ENCODE data around the gene RTRAF. TPM values are rescaled to one million over a fixed set of nuclear protein-coding genes. Genes with fewer than 3 reads are reported as not detected.

RTRAF gene
- total and polyA plus RNA-seq, 2 donors (not counting 1 experiment from before 2014, with no cell fraction given): 34.7 to 91.1 TPM

- Mint-ChIP-seq H3K4me3 (no peak overlapping the region), H3K4me1 (peaks cover 7% of the 10 kb centered on the region), H3K27me3 (peaks cover 4% of the 10 kb centered on the region), H3K9me3 (ENCODE audit: insufficient read depth) (no peaks in the 10 kb centered on the region), H3K27ac (no peak overlapping the region)
- Histone ChIP-seq H2AFZ (ENCODE audit: insufficient read depth, low read depth, low read length, poor library complexity, severe bottlenecking) (no peak overlapping the region), H3K4me2 (replicated peaks; ENCODE audit: low read depth, low read length, poor library complexity, severe bottlenecking) (no peak overlapping the region), H3K27me3 (replicated peaks in 1 of 4; ENCODE audit: control extremely low read depth in 1 of 4, control insufficient read depth in 3 of 4, insufficient read depth in 4 of 4, low read length in 3 of 4) (peaks cover 0 to 2% (median 0%) of the 10 kb centered on the region in 4 experiments), H3K4me3 (ENCODE audit: control extremely low read depth in 1 of 5, extremely low read depth in 1 of 5, insufficient read depth in 1 of 5, low read depth in 2 of 5, low read length in 4 of 5) (no peak overlapping the region), H3K9me3 (ENCODE audit: control extremely low read depth in 1 of 3, control insufficient read depth in 2 of 3, insufficient read depth in 1 of 3, low read length in 2 of 3) (peaks cover 0 to 6% (median 0%) of the 10 kb centered on the region in 3 donors), H4K20me1 (ENCODE audit: control insufficient read depth, insufficient read depth, low read length, poor library complexity, severe bottlenecking) (no peaks in the 10 kb centered on the region), H3K9ac (ENCODE audit: low read length) (no peak overlapping the region), H3K36me3 (replicated peaks in 1 of 2; ENCODE audit: control extremely low read depth in 1 of 2, control insufficient read depth in 1 of 2, extremely low read depth in 1 of 2, insufficient read depth in 2 of 2, low read length in 1 of 2) (no peaks in the 10 kb centered on the region), H3K27ac (ENCODE audit: low read length in 2 of 2) (no peak overlapping the region), H3K4me1 (ENCODE audit: control insufficient read depth in 2 of 2, insufficient read depth in 2 of 2, low read length in 2 of 2) (peaks cover 3 to 6% of the 10 kb centered on the region in 2 donors), H3K79me2 (ENCODE audit: control insufficient read depth, insufficient read depth, low read length) (no peaks in the 10 kb centered on the region)
- WGBS (ENCODE audit: insufficient coverage): 98% methylated on average over 5 of the region's 8 CpGs
- DNase-seq: no peak
- POLR2A ChIA-PET: no interaction called here
- CTCF ChIA-PET: no interaction called here
- no peak for TF ChIP-seq CTCF (IDR thresholded peaks at IDR 0.05)
- no peak for TF ChIP-seq EZH2 (IDR thresholded peaks at IDR 0.05; ENCODE audit: borderline replicate concordance, insufficient read depth, low read depth, low read length, poor library complexity, severe bottlenecking)
- ATAC-seq (ENCODE audit: low read depth): no peak
- intact Hi-C loops (cut with micrococcal nuclease): no loop called here
Measured at GRCh38 chr14:52018970-52019369, 29.6 kb downstream of the RTRAF start.

GRCh38 chr14:52020161-52020714, 30.9 kb downstream of the RTRAF start:
- intact Hi-C loops (cut with micrococcal nuclease): no loop called here
- Histone ChIP-seq H2AFZ (ENCODE audit: insufficient read depth, low read depth, low read length, poor library complexity, severe bottlenecking) (no peak overlapping the region), H3K27me3 (replicated peaks in 1 of 4; ENCODE audit: control extremely low read depth in 1 of 4, control insufficient read depth in 3 of 4, insufficient read depth in 4 of 4, low read length in 3 of 4) (peaks cover 0 to 2% (median 0%) of the 10 kb centered on the region in 4 experiments), H3K4me1 (ENCODE audit: control insufficient read depth in 2 of 2, insufficient read depth in 2 of 2, low read length in 2 of 2) (peaks cover 3 to 6% of the 10 kb centered on the region in 2 donors), H3K9ac (ENCODE audit: low read length) (no peak overlapping the region), H3K4me3 (ENCODE audit: control extremely low read depth in 1 of 5, extremely low read depth in 1 of 5, insufficient read depth in 1 of 5, low read depth in 2 of 5, low read length in 4 of 5) (no peak overlapping the region), H3K79me2 (ENCODE audit: control insufficient read depth, insufficient read depth, low read length) (no peaks in the 10 kb centered on the region), H3K9me3 (ENCODE audit: control extremely low read depth in 1 of 3, control insufficient read depth in 2 of 3, insufficient read depth in 1 of 3, low read length in 2 of 3) (peaks cover 0 to 9% (median 0%) of the 10 kb centered on the region in 3 donors), H3K4me2 (replicated peaks; ENCODE audit: low read depth, low read length, poor library complexity, severe bottlenecking) (no peak overlapping the region), H3K36me3 (replicated peaks in 1 of 2; ENCODE audit: control extremely low read depth in 1 of 2, control insufficient read depth in 1 of 2, extremely low read depth in 1 of 2, insufficient read depth in 2 of 2, low read length in 1 of 2) (no peaks in the 10 kb centered on the region), H3K27ac (ENCODE audit: low read length in 2 of 2) (no peak overlapping the region), H4K20me1 (ENCODE audit: control insufficient read depth, insufficient read depth, low read length, poor library complexity, severe bottlenecking) (no peaks in the 10 kb centered on the region)
- 60% methylated on average over 1 of the region's 5 CpGs for WGBS (ENCODE audit: insufficient coverage)
- ATAC-seq (ENCODE audit: low read depth) (no peak), DNase-seq (no peak)
- H3K4me1 Mint-ChIP-seq: peaks cover 7% of the 10 kb centered on the region
- no peak overlapping the region for H3K4me3 Mint-ChIP-seq
- POLR2A ChIA-PET: no interaction called here
- no peaks in the 10 kb centered on the region for H3K9me3 Mint-ChIP-seq (ENCODE audit: insufficient read depth)
- H3K27me3 Mint-ChIP-seq: peaks cover 4% of the 10 kb centered on the region
- TF ChIP-seq CTCF (IDR thresholded peaks at IDR 0.05): no peak
- TF ChIP-seq EZH2 (IDR thresholded peaks at IDR 0.05; ENCODE audit: borderline replicate concordance, insufficient read depth, low read depth, low read length, poor library complexity, severe bottlenecking): no peak
- H3K27ac Mint-ChIP-seq: no peak overlapping the region
- CTCF ChIA-PET: no interaction called here
